ENCODE results near the gene ARGLU1.

ARGLU1 gene

DNA sequence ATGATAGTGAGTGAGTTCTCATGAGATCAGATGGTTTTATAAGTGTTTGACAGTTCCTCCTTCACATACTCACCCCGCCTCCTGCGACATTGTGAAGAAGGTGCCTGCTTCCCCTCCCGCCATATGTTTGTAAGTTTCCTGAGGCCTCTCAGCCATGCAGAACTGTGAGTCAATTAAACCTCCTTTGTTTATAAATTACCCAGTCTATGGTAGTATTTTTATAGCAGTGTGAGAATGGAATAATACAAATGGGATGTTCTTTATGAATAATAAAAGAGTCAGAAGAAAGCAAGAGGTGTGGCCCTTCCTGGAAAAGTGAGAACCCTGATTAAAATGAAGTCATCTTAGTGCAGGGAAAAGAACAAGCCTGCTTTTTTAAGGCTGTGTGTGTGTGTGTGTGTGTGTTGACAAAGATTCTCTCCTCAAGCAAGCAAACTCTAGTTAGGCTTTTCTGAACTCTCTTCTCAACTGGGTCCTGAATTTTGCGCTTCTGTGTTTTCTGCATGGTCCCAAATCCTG lies 18.8 kb upstream of the ARGLU1 start:
- no peak for DNase-seq

DNA sequence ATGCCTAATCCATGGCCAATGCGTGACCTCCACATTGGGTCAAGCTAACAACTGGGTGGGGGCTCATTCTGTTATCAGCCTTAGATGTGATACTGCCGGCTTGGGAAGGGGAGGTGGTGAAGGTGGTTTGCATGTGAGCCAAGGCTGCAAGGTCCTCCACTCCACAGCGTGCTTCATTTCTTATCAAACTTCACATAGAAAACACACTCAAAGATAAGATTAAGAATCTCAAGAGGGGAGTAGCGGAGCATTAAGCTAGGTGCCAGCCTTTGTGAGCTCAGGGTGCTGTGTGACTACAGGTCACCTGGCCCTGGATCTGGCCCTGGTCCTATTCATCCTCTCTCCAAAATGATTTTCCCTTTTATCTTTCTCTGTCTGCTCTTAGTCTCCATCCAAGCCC lies 13.3 kb upstream of the ARGLU1 start:
- no peak for DNase-seq

DNA sequence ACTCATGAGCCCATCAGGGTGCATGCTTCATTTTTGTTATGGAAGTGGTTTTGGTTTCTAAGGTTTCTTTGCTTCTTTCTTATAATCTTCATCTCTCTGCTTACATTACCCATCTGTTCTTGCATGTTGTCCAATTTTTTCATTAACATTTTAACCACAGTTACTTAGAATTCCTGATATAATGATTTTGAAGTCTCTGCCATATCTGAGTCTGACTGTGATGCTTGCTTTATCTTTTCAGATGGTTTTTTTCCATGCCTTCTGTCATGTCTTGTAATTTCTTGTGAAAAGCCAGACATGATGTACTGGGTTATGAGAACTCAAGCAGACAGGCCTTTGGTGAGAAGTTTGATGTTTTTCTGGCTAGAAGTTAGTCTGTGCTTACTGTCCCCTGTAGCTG lies 8.0 kb upstream of the ARGLU1 start:
- DNase-seq: no peak

DNA sequence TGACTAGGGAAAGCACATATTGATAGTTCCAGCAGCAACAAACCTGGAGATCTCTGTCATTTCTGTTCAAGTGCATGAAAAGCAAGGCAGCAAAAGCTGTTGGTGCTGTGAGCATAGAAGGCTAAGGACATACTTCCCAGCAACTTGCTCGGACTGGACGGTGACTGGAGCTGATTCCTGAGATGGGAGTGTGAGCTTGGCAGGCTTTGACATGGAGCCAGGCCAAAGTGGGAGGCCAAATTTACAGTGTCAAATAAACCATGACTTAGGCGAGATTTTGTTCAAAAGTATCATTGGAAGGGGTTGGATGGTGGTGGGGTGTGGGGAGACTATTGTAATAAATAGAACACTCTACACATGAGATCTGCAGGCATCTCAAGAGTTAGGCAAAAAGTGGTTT lies 5.9 kb upstream of the ARGLU1 start:
- no peak for DNase-seq

DNA sequence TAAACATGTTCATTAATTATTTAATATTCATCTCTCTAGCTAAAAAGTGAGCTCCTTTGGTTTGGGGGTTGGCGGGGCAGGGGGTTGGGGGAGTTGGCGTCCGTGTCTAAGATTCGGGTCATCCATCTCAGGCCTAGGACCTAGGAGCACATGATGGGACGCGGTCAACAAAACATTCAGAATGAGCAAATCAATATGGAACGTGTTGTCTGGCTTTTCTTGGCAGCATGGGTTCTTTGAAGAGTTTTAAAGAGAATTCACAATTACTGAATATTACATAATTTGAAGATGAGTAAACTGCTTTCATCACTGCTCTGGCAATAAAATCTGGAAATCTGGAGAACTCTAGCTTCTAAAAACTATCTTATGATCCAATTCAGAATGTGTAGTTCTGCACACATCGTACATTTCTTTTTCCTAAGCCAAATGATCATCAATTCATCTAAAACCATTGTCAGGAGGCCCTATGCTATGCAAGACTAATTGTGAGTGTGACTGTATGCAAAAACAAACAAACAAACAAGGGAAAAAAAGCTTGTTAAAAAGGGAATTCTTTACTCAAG lies 5.4 kb upstream of the ARGLU1 start:
- DNase-seq: no peak

DNA sequence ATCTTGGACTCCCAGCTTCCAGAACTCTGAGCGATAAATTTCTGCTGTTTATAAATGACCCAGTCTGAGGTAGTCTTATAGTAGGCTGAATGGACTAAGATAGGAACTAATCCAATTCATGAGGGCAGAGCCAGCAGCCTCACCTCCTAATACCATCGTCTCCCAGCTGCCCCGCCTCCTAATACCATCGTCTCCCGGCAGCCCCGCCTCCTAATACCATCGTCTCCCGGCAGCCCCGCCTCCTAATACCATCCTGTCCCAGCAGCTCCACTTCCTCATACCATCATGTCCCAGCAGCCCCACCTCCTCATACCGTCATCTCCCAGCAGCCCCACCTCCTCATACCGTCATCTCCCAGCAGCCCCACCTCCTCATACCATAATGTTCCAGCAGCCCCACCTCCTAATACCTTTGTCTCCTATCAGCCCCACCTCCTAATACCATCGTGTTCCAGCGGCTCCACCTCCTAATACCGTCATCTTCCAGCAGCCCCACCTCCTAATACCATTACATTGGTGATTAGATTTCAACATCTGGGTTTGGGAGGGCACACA lies 2.4 kb upstream of the ARGLU1 start:
- no peak for DNase-seq

DNA sequence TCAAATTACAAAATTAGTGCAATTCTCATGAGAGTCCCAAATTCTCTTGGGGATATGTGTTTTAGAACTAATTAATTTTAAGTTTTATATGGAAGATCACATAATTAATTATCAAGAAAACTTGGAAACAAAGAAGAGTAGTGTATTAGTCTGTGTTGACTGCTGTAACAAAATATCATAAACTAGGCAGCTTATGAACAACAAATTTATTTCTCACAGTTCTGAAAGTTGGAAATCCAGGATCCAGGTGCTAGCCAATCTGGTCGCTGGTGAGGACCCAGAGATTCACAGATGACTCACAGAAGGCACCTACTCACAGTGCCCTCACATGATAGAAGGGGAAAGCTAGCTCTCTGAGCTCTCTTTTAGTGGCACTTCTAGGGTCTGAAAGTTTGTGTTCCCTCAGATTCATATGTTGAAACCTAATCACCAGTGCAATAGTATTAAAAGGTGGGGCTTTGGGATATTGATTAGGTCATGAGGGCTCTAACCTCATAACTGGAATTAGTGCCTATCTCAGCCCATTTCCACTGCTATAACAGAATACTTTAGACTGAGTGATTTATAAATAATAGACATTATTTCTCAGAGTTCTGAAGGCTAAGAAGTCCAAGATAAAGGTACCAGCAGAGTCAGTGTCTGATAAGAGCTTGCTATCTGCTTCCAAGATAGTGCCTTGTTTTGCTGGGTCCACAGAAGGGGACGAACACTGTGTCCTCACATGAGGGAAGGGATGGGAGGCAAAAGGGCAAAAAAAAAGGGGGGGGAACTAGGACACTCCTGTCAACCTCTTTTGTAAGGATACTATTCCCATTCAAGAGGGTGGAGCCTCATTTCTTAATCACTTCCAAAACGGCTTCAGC lies 1.5 kb upstream of the ARGLU1 start:
- DNase-seq: no peak

DNA sequence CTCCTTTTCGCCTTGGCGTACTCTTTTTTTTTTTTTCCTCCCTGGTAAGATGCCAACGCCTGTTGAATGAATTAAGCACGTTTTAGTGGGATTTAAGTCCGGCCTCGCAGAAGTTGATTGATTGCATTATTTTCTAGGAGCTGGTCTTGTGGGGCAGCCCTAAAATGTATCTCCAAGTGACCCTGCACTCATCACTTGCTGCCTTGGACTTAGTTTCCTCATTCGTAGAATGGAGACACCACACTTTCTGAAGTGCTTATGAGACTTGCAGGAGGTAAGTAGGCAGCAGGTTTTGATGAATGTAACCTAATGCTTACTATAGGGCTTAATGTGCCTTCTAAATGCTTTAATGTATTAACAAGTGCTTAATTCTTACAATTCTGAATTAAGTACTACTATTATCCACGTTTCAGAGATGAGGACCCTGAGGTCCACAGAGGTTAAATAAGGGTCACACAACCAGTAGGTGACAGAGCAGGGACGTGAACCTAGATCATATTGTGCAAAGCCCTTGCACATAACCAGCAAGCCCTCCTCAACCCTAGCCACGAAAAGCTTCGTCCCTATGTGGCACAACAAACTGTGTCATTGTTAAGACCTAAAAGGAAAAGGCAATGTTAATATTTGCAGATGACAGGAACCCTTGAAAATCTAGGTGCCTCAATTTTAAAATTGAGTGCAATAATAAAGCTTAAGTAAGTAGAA lies 514 bp upstream of the ARGLU1 start:
- DNase-seq: no peak

DNA sequence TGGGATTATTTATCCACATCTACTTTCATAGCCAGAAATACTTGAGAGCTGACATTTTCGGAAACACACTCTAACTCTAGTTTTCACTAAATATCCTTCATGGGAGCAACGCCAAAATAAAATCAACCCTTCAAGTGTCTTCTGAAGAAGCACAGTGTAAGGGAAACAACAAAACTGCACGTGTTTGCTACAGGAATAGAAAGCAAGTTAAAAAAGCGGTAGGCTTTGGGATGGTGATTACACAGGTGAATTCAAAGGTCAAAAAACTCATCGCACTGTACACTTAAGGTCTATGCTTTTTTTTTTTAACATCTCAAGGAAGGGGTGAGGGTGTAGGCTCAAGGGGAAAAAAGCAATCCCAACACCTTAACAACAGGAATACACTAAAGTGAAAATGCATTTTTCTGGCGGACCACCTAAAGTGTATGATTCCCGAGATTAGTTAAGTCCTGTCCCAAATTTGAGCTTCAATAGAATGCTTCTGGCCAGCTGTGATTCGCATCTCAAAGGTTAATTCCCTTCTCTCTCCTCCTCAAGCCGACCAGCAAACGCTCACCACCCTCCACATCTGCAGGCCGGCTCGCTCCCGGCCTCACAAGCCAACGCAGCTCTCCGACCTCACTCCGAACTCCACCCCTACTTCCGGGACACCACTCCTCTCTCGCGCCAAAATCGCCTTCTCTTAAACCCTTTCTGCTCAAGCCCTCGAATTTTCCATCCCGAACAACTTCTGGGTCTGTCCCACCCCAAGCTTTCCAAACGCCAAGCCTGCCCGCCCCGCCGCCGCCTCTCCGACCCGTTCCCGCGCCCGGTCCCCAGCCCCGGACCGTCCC lies 1.1 kb downstream of the ARGLU1 start:
- peak; percentile 42 for DNase-seq

DNA sequence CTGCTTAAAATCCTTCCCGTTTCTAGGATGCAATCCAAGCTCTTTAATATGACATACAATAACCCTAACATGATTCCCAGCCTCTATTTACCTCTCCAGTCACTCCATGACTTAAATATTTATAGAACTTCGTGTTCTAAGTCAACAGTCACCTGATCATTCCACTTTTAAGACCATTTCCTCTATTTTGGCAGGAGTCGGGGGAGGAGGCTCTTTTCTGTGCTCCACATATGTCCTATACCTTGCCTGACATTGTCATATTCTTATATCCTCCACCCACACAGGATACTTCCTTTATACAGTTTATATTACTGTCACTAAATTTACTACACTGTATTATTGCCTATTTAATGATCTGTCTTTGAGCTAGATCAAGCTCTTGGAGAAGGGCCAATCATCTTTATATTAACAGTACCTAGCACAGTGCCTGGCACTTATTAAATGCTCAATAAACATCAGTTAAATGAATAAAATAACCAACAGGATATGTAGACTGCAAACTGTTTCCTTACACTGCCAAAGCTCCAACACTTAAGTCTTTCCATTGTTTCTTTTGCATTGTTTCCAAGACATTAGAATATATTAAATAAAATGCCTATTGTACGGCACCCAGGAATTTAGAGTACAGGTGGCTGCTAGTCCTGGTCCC lies 2.7 kb downstream of the ARGLU1 start:
- no peak for DNase-seq

DNA sequence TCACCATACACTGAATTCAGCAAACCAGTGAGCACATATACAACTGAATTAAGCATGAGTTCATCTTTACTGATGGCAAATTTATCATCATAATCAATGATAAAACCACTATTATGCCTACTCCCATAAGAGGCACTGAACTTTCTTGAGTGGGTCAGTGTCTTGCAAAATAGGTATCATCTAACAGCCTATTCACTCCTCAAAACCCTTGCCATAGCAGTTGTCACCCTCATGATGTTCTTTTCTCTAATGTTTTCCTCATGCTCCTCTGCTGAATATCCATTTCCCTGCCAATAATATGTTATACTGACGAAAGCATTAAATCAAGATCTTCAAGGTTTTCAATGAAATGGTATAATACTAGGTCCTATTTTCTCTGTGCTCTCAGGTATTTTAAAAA lies 5.6 kb downstream of the ARGLU1 start:
- no peak for DNase-seq

DNA sequence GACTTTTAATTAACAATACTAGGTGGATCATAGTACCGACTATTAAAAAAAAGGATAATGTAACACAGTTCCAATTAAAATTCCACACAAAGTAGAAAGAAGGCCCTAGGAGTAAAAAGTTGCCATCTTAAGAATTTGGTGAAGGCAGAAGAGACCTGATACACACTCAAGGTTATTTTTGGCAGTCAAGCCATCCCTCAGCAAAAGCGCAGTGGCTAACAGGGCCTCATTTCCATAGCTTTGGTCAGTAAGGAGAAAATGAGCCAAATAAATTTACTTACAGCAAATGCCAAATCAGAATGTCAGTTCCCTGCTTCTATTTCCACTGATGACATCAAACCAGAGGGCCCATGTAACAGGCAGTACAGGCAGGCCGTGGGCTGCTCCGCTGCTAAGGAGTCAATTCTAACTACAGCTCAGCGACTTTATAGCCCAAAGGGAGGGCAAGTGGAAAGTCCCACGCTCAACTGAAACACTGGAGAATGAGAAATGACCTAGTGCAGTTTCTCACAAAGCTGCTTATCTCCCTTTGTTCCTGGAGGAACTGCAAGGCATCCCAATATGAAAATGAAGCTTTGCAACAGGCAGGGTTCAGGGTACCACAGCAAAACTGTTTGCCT lies 6.3 kb downstream of the ARGLU1 start:
- DNase-seq: no peak

DNA sequence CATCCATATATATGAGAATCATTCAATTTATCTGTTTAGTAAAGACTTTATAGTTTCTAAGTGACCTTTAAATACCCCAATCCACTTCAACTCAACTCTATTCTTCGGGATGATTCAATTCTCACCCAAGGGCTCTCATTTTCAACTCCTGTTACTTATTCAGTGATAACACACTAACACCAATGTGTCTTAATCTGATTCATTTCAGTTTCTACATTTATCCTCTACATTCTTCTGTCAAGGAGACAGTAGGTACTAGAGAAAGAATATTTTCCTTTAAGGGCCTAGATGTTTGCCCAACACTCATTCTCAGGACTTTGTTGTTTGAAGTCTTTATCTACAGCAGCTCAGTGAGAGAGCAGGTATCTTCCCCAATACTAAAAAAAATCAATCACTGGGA lies 7.1 kb downstream of the ARGLU1 start:
- no peak for DNase-seq

DNA sequence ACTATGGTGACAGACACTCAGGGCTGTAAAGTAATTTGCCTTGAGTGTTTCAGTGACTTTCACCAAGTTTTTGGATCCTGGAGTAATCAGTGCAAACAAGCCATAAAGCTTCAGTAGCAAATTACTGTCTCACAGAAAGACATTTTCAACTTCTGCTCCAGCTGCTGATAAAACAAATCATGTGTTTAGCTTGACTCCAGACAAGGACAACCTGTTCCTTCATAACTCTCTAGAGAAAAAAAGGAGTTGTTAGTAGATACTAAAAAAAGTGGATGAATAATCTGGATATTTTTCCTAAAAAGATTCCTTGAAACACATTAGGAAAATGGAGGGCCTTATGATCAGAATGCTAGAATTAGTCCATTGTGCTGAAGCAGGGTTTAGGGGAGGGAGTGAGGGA lies 9.4 kb downstream of the ARGLU1 start:
- DNase-seq: no peak

DNA sequence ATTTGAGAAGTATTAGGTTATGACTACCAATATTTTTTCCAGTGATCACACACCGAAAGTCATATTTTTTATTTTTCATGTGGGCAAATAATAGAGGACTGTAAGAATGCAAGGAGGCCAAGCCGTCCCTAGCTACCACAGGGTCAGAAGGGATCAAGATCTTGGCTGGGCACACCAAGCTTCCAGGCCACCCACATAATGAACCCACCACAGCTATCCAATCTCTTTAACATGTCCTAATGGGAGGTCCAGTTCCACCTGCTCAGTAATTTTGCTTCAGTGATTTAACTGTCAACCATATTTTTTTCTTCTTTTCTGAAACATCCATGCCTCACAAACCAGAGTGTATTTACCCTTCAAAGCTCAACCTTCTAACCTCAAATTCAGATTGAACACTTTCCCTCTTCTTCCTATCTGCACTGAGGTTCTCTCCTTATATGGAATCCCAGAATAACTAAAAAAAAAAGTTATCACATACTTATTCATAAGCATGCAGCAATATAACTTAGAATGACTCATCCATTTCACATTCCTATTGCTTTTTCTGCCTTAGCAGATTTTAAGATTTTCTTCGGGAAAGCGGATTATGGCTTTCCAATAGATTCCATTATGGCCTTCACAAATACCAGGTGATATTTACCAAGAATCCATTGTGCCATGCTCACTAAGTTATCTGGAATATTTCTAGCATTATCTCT lies 12.2 kb downstream of the ARGLU1 start:
- DNase-seq: no peak

DNA sequence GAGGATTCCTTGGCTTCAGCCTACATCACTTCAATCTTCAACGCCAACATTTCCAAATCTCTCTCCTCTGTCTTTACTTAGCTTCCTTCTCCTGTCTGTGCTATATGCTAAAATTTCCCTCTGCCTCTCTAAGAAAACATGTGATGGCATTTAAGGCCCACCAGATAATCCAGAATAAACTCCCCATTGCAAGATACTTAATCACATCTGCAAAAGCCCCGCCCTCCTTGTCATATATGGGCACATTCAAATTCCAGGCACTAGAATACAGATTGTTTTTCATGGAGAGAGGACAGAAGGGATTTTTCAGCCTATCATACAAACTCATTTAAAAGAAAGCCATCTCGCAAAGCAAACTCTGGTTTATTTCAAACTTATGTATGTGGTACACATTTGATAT lies 16.2 kb downstream of the ARGLU1 start:
- DNase-seq: no peak

DNA sequence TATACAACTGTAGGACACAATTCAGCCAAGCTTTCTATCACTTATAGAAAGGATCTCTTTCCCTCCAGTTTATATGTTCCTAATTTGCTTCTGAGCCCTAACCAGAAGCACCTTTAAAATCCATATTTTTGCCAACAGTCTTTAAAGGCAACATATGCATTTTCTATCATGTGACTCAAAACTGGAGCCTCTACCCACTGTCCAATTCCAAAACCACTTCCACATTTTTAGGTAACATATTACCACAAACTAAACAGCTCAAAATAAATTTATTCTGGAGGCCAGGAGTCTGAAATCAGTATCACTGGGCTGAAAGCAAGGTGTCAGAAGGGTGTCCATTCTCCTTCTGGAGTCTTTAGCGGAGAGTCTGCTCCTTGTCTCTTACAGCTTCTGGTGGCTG lies 16.6 kb downstream of the ARGLU1 start:
- no peak for DNase-seq

DNA sequence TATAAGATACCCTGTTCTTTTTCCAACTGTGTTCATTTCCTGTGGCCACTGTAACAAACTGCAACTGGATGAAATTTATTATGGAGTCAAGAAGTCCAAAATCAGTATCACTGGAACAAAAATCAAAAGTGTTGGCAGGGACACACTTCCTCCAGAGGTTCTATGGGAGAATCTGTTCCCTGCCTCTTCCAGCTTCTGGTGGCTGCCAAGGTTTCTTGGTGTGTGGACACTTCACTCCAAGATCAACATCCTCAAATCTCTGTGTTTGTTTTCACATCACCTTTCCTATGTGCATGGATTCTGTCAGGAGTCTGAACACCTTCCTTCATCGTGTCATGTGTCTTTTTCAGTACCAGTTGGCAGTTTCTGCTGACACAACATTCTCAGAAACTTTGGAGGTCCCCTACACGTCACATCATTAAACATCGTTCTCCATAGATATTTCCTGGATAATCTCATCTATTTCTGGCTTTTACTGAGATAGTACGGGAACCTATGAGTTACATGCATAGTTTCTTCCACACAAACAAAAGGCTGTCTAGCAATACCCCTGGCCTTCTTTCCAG lies 17.3 kb downstream of the ARGLU1 start:
- no peak for DNase-seq

DNA sequence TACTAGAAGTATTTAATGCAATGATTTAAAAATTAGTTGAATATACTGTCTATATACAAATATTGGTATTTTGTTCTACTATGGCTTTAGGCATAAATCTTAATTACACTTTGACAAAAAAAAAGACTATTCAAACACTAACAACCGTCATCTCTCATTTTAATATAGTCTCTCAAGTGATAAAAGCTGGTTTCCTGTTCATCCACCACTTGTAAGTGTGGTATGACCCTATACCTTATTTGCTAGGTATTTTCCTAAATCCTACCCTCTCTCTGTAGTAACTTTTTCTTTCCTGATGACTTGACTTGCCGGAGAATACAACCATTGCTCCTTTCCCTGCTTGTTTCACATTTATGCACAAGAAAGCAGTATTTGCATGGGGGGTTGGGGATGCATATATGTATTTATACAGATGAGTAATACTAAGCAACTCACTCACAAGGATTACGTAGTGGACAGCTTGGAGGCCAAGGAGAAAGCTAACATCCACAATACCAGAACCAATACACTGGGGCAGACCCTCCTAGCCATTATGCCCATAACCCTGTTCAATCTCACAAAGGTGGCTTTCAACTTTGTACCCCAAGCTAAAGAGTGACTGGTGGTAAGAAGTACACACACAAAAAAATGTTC lies 19.8 kb downstream of the ARGLU1 start:
- no peak for DNase-seq

DNA sequence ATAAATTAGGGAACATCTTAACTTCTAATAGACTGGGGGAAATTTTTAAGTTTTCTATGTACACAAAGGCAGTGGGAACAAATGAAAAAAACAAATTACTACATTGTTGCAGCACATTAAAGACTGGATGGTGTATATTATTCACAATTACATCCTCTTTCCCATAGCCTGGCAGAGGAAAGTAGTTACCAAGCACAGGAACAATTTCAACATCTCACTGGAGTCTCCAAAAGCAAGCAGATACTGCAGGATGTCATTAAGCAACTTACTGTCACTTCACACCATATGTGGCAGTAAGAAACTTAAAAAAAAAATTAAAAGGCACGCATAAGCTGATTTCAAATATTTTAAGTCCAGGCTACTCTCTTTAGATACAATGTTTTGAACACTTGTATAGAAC lies 26.1 kb downstream of the ARGLU1 start:
- DNase-seq: no peak

Measured in NCI-H510A (cell line).